OCI-LY3 (cell line): ENCODE data around the gene FGD4.

Source experiments
- H2AFZ ChIP-seq: fragments of 200-600, 300-600 bp; shearing (Covaris generic); 2 replicates; pipeline ENCODE4 v1.6.0; 2014; ENCODE audit warnings: antibody characterized with exemption, low read depth, low read length
- H3K27ac ChIP-seq: fragments of 200-600, 300-600 bp; sonication (generic); 2 replicates; pipeline ENCODE4 v1.5.1; 2014; ENCODE audit warnings: mild to moderate bottlenecking, low read length, moderate library complexity, mixed read lengths
- H3K27me3 ChIP-seq: fragments of 200-600, 300-600 bp; sonication (generic); 2 replicates; pipeline ENCODE4 v1.6.1; 2014; ENCODE audit warnings: low read depth, low read length, mixed read lengths
- H3K36me3 ChIP-seq: fragments of 200-600, 300-600 bp; sonication (generic); replicated peaks from 2 replicates; pipeline ENCODE3; 2014; ENCODE audit warnings: low read depth, low read length, mixed read lengths
- H3K4me1 ChIP-seq: fragments of 300-600, 200-600 bp; sonication (generic); 2 replicates; pipeline ENCODE4 v1.6.1; 2014; ENCODE audit warnings: low read length, mixed read lengths
- H3K4me2 ChIP-seq: fragments of 200-600, 300-600 bp; sonication (generic); 2 replicates; pipeline ENCODE4 v1.6.1; 2014; ENCODE audit warnings: low read length, mixed read lengths
- H3K4me3 ChIP-seq: fragments of 300-600, 200-600 bp; sonication (generic); 2 replicates; pipeline ENCODE4 v1.5.1; 2014; ENCODE audit warnings: antibody characterized with exemption, mild to moderate bottlenecking, low read length, moderate library complexity
- H3K79me2 ChIP-seq: fragments of 300-600, 200-600 bp; shearing (Covaris generic); 2 replicates; pipeline ENCODE4 v1.6.1; 2014; ENCODE audit warnings: mild to moderate bottlenecking, low read length, mixed read lengths
- H3K9ac ChIP-seq: fragments of 300-600, 200-600 bp; shearing (Covaris generic); 2 replicates; pipeline ENCODE4 v1.6.0; 2014; ENCODE audit warnings: mild to moderate bottlenecking, low read length, moderate library complexity
- H3K9me3 ChIP-seq: fragments of 200-600, 300-600 bp; shearing (Covaris generic); 2 replicates; pipeline ENCODE4 v1.6.1; 2014; ENCODE audit warnings: low read length, mixed read lengths; ENCODE audit not compliant: insufficient read depth
- H4K20me1 ChIP-seq: fragments of 200-600, 300-600 bp; sonication (generic); 2 replicates; pipeline ENCODE4 v1.6.1; 2016; ENCODE audit warnings: low read length, mixed read lengths; ENCODE audit not compliant: insufficient read depth
- EZH2phosphoT487 ChIP-seq: fragments of 200-600 bp; shearing (Covaris generic); IDR thresholded peaks from 2 replicates; pipeline ENCODE4 v1.6.1; 2018; ENCODE audit warnings: antibody characterized with exemption, mixed run types, low read depth
- TF ChIP-seq, protein P1 (sequence below): fragments of 200-600, 300-600 bp; sonication (generic); IDR thresholded peaks from 2 replicates; pipeline ENCODE4 v1.5.1; 2014; ENCODE audit warnings: antibody characterized with exemption, low read length, low read depth

FGD4 gene

GRCh38 chr12:32612658-32613614, 213.6 kb downstream of the FGD4 start:
- Histone ChIP-seq H3K9me3 (no peaks in the 10 kb centered on the region), H3K4me1 (peaks cover 44% of the 10 kb centered on the region), H4K20me1 (no peaks in the 10 kb centered on the region), H3K4me3 (no peak overlapping the region), H3K9ac (no peak overlapping the region), H2AFZ (no peak overlapping the region), H3K27me3 (no peaks in the 10 kb centered on the region), H3K79me2 (no peaks in the 10 kb centered on the region), H3K4me2 (no peak overlapping the region), H3K27ac (no peak overlapping the region), H3K36me3 (no peaks in the 10 kb centered on the region)
- no peak for TF ChIP-seq EZH2phosphoT487
- TF ChIP-seq, protein P1, sequence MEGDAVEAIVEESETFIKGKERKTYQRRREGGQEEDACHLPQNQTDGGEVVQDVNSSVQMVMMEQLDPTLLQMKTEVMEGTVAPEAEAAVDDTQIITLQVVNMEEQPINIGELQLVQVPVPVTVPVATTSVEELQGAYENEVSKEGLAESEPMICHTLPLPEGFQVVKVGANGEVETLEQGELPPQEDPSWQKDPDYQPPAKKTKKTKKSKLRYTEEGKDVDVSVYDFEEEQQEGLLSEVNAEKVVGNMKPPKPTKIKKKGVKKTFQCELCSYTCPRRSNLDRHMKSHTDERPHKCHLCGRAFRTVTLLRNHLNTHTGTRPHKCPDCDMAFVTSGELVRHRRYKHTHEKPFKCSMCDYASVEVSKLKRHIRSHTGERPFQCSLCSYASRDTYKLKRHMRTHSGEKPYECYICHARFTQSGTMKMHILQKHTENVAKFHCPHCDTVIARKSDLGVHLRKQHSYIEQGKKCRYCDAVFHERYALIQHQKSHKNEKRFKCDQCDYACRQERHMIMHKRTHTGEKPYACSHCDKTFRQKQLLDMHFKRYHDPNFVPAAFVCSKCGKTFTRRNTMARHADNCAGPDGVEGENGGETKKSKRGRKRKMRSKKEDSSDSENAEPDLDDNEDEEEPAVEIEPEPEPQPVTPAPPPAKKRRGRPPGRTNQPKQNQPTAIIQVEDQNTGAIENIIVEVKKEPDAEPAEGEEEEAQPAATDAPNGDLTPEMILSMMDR, result no peak

GRCh38 chr12:32615441-32615840, 216.1 kb downstream of the FGD4 start:
- Histone ChIP-seq H3K9ac (peak overlapping the region; percentile 20; the same call in 1 of the 2 replicates), H3K4me1 (peaks cover 30% of the 10 kb centered on the region), H3K4me2 (peak overlapping the region; percentile 42), H3K9me3 (no peaks in the 10 kb centered on the region), H3K4me3 (peak overlapping the region; percentile 30; the same call in 1 of the 2 replicates), H3K79me2 (no peaks in the 10 kb centered on the region), H4K20me1 (no peaks in the 10 kb centered on the region), H3K27me3 (no peaks in the 10 kb centered on the region), H3K36me3 (no peaks in the 10 kb centered on the region), H2AFZ (no peak overlapping the region), H3K27ac (no peak overlapping the region)
- TF ChIP-seq EZH2phosphoT487, result no peak
- TF ChIP-seq, protein P1, result no peak

DNA sequence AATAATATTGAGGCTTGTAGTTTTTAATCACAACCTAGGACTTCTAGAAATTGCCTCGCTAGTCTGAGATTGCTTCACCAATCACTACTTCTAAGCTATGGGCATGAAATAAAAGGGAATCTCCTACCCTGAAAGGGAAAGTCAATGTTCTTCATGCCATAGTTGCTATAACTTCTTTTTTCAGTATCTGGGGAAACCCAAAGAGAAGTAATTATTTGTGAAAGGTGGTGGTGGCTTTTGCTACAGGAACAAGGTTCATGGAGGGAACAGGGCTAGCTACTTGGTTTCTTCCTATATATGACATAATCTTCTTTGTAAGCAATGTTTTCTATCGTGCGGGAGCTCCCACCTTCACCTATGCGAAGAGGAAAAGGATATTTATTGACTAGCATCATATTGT, 218.2 kb downstream of the FGD4 start:
- Histone ChIP-seq H3K36me3 (no peaks in the 10 kb centered on the region), H3K79me2 (no peaks in the 10 kb centered on the region)

GRCh38 chr12:32618115-32618514, 218.8 kb downstream of the FGD4 start:
- Histone ChIP-seq H3K36me3 (no peaks in the 10 kb centered on the region), H4K20me1 (no peaks in the 10 kb centered on the region), H3K27me3 (no peaks in the 10 kb centered on the region), H3K9ac (no peak overlapping the region), H3K4me2 (peak overlapping the region; percentile 47; the same call in 1 of the 2 replicates), H3K79me2 (no peaks in the 10 kb centered on the region), H2AFZ (no peak overlapping the region), H3K27ac (no peak overlapping the region), H3K4me1 (peaks cover 28% of the 10 kb centered on the region), H3K9me3 (no peaks in the 10 kb centered on the region), H3K4me3 (no peak overlapping the region)
- TF ChIP-seq, protein P1, result no peak
- no peak for TF ChIP-seq EZH2phosphoT487

More for the DNA sequence above, 218.2 kb downstream of the FGD4 start:
- no peak overlapping the region for H3K9ac ChIP-seq
- H4K20me1 ChIP-seq, result no peaks in the 10 kb centered on the region
- H3K4me1 ChIP-seq, result peaks cover 28% of the 10 kb centered on the region
- no peaks in the 10 kb centered on the region for H3K9me3 ChIP-seq
- H3K4me2 ChIP-seq, result peak overlapping the region; percentile 47
- H3K27me3 ChIP-seq, result no peaks in the 10 kb centered on the region
- H2AFZ ChIP-seq, result no peak overlapping the region
- TF ChIP-seq EZH2phosphoT487, result no peak
- TF ChIP-seq, protein P1, result no peak
- no peak overlapping the region for H3K4me3 ChIP-seq
- H3K27ac ChIP-seq, result 0 out of 2 replicates have a peak overlapping the region, but pooled peaks have one; percentile 1
